Temporal lobe (tissue), 1 donor: ENCODE data around the gene CCR4. TPM values are rescaled to one million over a fixed set of nuclear protein-coding genes. Genes with fewer than 3 reads are reported as not detected.

Source experiments
- total RNA-seq: library from RNA; depleted of rRNA; stranded (reverse); fragments of >200 nt; gene quantifications from one replicate; pipeline ENCODE4 v1.2.3, GENCODE V29; 2014

The CCR4 gene
- total RNA-seq, 1 donor from 2014 or later, result not detected

Other genes starting within 250 kb of the CCR4 start
- gene TRIM71, start 133.6 kb upstream of the CCR4 start, total RNA-seq, result 2.5 TPM
- gene GLB1, start 145.5 kb downstream of the CCR4 start, total RNA-seq, result 9.1 TPM
- gene TMPPE, start 145.5 kb downstream of the CCR4 start, total RNA-seq, result 4.2 TPM
- 14.0 TPM for gene CRTAP, start 162.4 kb downstream of the CCR4 start, total RNA-seq